ENCODE measurements around the gene FYN. TPM values are rescaled to one million over a fixed set of nuclear protein-coding genes. Genes with fewer than 3 reads are reported as not detected.
A peak's percentile ranks its signal among the peaks of the same experiment; 100 is the strongest.

The FYN gene
- total and polyA plus RNA-seq, 2 of the 13 experiments (the other 11 are each of a cell fraction or from before 2014, with no cell fraction given) = 15.5 to 24.6 TPM

GRCh38 chr6:111873178-111874024, at the start of gene FYN (continued):
- peak; percentile 7; the same call in 1 of the 2 replicates for TF ChIP-seq FOSL2 (CRISPR knock-in tag; IDR thresholded peaks at IDR 0.05)
- no peak for TF ChIP-seq BRCA1 (CRISPR knock-in tag; IDR thresholded peaks at IDR 0.05)
- no peak for TF ChIP-seq ZNF333 (CRISPR knock-in tag; IDR thresholded peaks at IDR 0.05; ENCODE audit: borderline replicate concordance)
- no peak for TF ChIP-seq E2F1 (CRISPR knock-in tag; IDR thresholded peaks at IDR 0.05)
- no peak for TF ChIP-seq GMEB2 (CRISPR knock-in tag; IDR thresholded peaks at IDR 0.05; ENCODE audit: low read depth)
- TF ChIP-seq KLF15 (CRISPR knock-in tag; IDR thresholded peaks at IDR 0.05; ENCODE audit: borderline replicate concordance) = 0 out of 2 replicates have a peak, but pooled peaks have one; percentile 37
- TF ChIP-seq ZNF460 (CRISPR knock-in tag; IDR thresholded peaks at IDR 0.05; ENCODE audit: borderline replicate concordance) = no peak
- TF ChIP-seq BORCS8-MEF2B (CRISPR knock-in tag; IDR thresholded peaks at IDR 0.05) = no peak
- TF ChIP-seq IRF1 (CRISPR knock-in tag; IDR thresholded peaks at IDR 0.05; ENCODE audit: low read depth) = no peak
- no peak for TF ChIP-seq ZFP37 (CRISPR knock-in tag; IDR thresholded peaks at IDR 0.05; ENCODE audit: borderline replicate concordance)
- no peak for TF ChIP-seq ZBTB3 (CRISPR knock-in tag; IDR thresholded peaks at IDR 0.05; ENCODE audit: borderline replicate concordance, low read depth)
- no peak for TF ChIP-seq ZZZ3 (CRISPR knock-in tag; IDR thresholded peaks at IDR 0.05; ENCODE audit: borderline replicate concordance)
- no peak for TF ChIP-seq USF2 (IDR thresholded peaks at IDR 0.05; ENCODE audit: low read depth, low read length)
- no peak for TF ChIP-seq USF2 (CRISPR knock-in tag; IDR thresholded peaks at IDR 0.05; ENCODE audit: borderline replicate concordance)
- TF ChIP-seq ZNF543 (CRISPR knock-in tag; IDR thresholded peaks at IDR 0.05) = no peak
- no peak for TF ChIP-seq FOXP4 (CRISPR knock-in tag; IDR thresholded peaks at IDR 0.05)
- TF ChIP-seq ZBTB2 (CRISPR knock-in tag; IDR thresholded peaks at IDR 0.05; ENCODE audit: low read depth) = no peak; the same call in 1 of the 2 replicates
- peak; percentile 88 for TF ChIP-seq TAF15 (IDR thresholded peaks at IDR 0.05; ENCODE audit: low read depth, low read length, poor library complexity, severe bottlenecking)
- TF ChIP-seq ZNF678 (CRISPR knock-in tag; IDR thresholded peaks at IDR 0.05) = no peak

Measured in HepG2 (cell line).